Left lung (tissue), 10 donors: ENCODE data around the gene SUPT4H1. TPM values are rescaled to one million over a fixed set of nuclear protein-coding genes. Genes with fewer than 3 reads are reported as not detected.
A peak's percentile ranks its signal among the peaks of the same experiment; 100 is the strongest.

ENCODE experiments used
- ATAC-seq: fragments of 200-7000 bp; cut with Tn5 transposase; one replicate; pipeline ENCODE4 v1.9.1; 2020; ENCODE audit warnings: moderate library complexity
- DNase-seq, 4 donors: peaks; one replicate each; pipeline ENCODE4 v3.0.0-alpha.2; 2013 to 2020
- H3K27ac ChIP-seq, 2 donors: fragments of 200-600 bp; sonication (generic) in 1 of 2; one replicate each; pipeline versions ENCODE4 v1.5.0 to v1.8.0; 2020 to 2021
- H3K27me3 ChIP-seq, 2 donors: fragments of 200-600 bp; sonication (generic) in 1 of 2; one replicate each; pipeline versions ENCODE4 v1.5.0 to v1.8.0; 2020 to 2021
- H3K36me3 ChIP-seq, 2 donors: fragments of 200-600 bp; sonication (generic) in 1 of 2; one replicate each; pipeline versions ENCODE4 v1.5.0 to v1.8.0; 2020 to 2021
- H3K4me1 ChIP-seq, 2 donors: fragments of 200-600 bp; one replicate each; pipeline ENCODE4 v1.8.0; 2021
- H3K4me3 ChIP-seq, 2 donors: fragments of 200-600 bp; sonication (generic) in 1 of 2; one replicate each; pipeline versions ENCODE4 v1.5.0 to v1.8.0; 2020 to 2021; ENCODE audit warnings: mild to moderate bottlenecking in 1 of 2
- H3K9me3 ChIP-seq, 2 donors: fragments of 200-600 bp; sonication (generic) in 1 of 2; one replicate each; pipeline versions ENCODE4 v1.5.0 to v1.8.0; 2020 to 2021
- CTCF ChIP-seq, 2 donors: fragments of 200-600 bp; sonication (generic) in 1 of 2; IDR thresholded peaks; one replicate each; pipeline versions ENCODE4 v1.5.0 to v1.8.0; 2021; ENCODE audit warnings: antibody characterized with exemption in 2 of 2
- intact Hi-C, 2 donors: fragments of 100-400 bp; cut with DNase I; formaldehyde crosslinking; loops; one replicate each; pipeline versions ENCODE4 v1.11.2 to v1.14.2; 2022
- polyA plus RNA-seq, 6 donors: library from polyadenylated mRNA; unstranded; fragments of 120-200 nt; gene quantifications; one replicate each; pipeline ENCODE4 v1.2.1, GENCODE V29; 2013; ENCODE audit not compliant: insufficient read length in 6 of 6
- total RNA-seq, 2 donors: library from RNA; stranded (reverse); fragmentation: NEBNext Ultra II Directional; extraction: Animal tissue kit (Norgen Biotek cat#: 25700); gene quantifications; one replicate each; pipeline ENCODE4 v1.2.1, GENCODE V29; 2021
- donor health status: DM: no; HTN: yes; CAD: no.
- donor health status: DM: no; HTN: no; CAD: no.

SUPT4H1 gene
- total and polyA plus RNA-seq, 8 donors: 68.4 to 139 (median 124) TPM

DNA sequence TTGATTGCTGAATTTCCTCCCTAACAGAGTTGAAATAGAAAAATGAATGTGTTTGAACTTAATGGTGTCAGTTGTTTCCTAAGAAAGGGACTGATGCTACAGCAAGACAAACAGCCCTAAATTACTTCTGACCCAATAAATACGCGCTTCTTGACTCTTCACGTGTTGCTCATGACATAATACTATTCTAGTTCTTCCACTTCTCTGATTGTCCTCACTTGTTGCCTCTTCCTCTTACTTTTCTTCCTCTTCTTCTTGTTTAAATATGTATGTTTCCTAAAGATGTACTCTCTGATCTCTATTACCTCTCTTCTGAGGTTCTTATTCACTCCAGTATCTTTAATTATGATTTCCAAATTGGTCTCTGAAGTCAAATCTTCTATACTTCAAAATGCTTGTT is 32.9 kb upstream of the SUPT4H1 start:
- intact Hi-C loops: no loop called here
- Histone ChIP-seq H3K27ac (no peak overlapping the region), H3K36me3 (no peaks in the 10 kb centered on the region), H3K4me3 (no peak overlapping the region), H3K4me1 (peaks cover 25 to 26% of the 10 kb centered on the region in 2 donors), H3K27me3 (no peaks in the 10 kb centered on the region), H3K9me3 (no peaks in the 10 kb centered on the region)
- ATAC-seq (no peak), DNase-seq (no peak)
- no peak for TF ChIP-seq CTCF (IDR thresholded peaks at IDR 0.05)

DNA sequence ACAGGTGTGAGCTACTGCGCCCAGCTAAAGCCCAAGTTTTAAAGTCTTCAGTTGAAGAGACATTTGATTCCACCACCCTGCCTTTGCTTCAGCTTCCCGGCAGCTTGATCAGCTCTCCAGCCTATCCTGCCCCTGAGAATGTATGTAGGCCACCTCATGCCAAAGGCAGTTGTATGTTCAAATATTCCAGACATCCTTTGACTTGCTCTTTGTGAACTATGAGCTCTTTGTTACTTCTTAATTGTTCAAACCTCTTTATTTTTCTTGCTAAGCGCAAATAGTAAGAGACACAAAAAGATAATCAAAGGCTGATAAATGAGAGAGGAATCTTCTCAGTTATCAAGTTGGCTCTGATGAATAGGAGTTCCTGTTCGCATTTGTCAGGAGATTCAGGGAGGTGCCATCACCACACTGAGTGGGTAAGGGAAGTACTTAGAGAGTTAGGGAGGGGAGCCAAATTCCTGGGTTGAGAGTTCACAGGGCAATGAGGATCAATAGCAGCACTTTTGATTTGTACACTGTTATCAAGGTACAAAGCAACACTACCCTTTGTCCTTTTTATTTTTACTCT is 32.0 kb upstream of the SUPT4H1 start:
- Histone ChIP-seq H3K36me3 (no peaks in the 10 kb centered on the region), H3K27ac (no peak overlapping the region), H3K4me1 (peaks cover 23 to 24% of the 10 kb centered on the region in 2 donors), H3K4me3 (no peak overlapping the region), H3K27me3 (no peaks in the 10 kb centered on the region), H3K9me3 (no peaks in the 10 kb centered on the region)
- no peak for TF ChIP-seq CTCF (IDR thresholded peaks at IDR 0.05)
- DNase-seq (no peak), ATAC-seq (no peak)
- intact Hi-C loops: no loop called here

DNA sequence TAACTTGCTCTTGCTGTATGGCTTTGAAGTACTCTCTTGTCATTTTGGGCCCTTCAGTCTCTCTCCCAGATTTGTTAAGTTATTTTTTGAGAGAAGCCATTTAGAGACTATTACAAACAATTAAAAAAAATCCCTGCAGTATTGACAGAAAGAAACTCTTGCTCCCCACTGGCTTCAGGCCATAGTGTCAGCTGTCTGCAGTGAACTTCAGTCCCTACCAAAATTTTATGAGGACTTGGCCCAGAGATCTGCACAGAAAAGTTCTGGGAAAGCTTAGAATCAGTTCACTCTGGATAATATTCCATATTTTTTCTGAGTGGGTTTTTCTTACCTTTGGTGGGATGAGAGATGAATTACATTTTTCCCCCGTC is 30.9 kb upstream of the SUPT4H1 start:
- H3K4me1 ChIP-seq: peaks cover 16 to 21% of the 10 kb centered on the region in 2 donors
- intact Hi-C loops: no loop called here

DNA sequence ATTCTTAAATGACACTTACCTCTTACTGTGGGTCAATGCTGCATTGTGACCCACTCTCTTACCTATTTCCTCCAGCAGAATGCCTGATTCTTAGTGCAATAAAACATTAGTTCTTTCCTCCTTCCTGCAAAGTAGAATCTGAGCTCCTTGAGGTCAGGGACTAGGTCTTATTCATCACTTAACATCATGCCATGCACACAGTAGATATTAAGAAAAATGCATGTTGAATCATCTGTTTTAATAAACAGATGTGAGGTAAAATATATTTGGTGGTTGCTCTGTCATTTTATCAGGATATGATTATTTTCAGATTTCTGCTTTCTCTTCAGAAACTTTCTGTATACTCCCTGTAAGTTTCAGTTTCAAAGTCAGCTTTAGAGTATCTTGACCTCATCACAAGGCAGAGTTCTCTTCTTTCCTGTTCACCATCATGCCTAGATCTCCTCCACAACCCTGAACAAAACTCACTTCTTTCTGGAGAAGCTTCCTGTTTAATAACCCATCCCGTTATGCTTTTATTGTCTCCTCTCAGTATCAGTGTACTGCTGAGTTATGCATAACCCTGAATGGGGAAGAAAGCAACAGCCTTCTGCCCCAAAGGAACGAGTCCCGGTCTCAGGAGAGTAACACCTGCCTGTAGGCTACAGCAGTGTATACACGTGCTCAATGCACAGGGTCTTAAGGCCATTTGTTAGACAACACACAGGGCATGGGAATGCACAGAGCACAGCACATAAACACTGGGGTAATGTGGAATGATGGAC is 30.3 kb upstream of the SUPT4H1 start:
- Histone ChIP-seq H3K4me3 (no peak overlapping the region), H3K27me3 (no peaks in the 10 kb centered on the region), H3K27ac (no peak overlapping the region), H3K4me1 (peaks cover 16 to 22% of the 10 kb centered on the region in 2 donors), H3K9me3 (no peaks in the 10 kb centered on the region), H3K36me3 (no peaks in the 10 kb centered on the region)
- no peak for DNase-seq
- no peak for TF ChIP-seq CTCF (IDR thresholded peaks at IDR 0.05)
- no peak for ATAC-seq
- intact Hi-C loops: no loop called here

More for the DNA sequence above, 30.9 kb upstream of the SUPT4H1 start:
- no peak for ATAC-seq
- Histone ChIP-seq H3K27me3 (no peaks in the 10 kb centered on the region), H3K4me3 (no peak overlapping the region), H3K36me3 (no peaks in the 10 kb centered on the region), H3K9me3 (no peaks in the 10 kb centered on the region), H3K27ac (no peak overlapping the region)
- DNase-seq: peak in 1 of 4 donors; percentile 73
- TF ChIP-seq CTCF (IDR thresholded peaks at IDR 0.05): no peak

DNA sequence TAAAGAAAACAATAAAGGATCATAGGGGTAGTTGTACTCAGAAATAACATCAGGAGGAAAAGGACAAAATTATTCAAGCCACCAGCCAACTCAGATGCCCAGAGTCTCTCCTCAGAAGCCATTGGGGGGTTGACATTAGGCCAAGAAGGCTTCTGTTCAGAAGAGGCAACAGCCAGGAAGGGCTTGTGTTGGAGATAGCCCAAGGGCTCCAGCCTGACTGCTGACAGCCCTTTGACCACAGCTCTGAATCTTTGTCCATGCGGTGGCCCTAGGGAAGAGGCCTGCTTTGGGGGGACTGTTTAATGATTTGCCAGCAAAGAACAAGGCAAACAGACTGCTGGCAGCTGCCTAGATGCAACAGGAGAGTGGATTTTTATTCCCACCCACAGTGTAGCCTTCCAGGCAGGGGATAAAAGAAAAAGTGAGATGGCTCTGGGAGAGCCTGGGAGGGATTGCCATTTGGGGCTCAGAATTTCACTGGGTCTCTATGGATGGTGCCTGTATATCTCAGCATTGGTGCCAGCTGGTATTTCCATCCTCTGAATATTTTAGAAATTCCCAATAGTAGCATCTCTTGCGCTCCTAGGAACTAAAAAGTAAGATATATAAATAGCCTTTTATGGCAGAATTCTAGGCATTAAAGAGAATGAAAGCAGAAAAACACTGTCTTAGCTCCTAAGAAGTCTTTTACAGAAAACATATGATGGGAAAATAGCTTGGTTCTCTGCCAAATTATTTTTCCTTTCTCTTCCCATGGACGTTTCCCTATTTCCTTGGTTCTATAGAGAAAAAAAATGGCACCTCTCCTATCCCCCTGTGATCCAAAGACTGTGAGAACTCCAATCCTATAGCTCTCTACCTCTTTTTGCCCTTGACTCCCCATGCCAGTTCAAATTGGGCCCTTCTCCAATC is 29.4 kb upstream of the SUPT4H1 start:
- peak; percentile 36 for ATAC-seq
- intact Hi-C loops: no loop called here
- Histone ChIP-seq H3K27ac (peak overlapping the region in 1 of 2 donors; percentile 33), H3K36me3 (no peaks in the 10 kb centered on the region), H3K27me3 (no peaks in the 10 kb centered on the region), H3K4me1 (peaks cover 16 to 26% of the 10 kb centered on the region in 2 donors), H3K9me3 (no peaks in the 10 kb centered on the region), H3K4me3 (no peak overlapping the region)
- DNase-seq: peak in 1 of 4 donors; percentile 63
- no peak for TF ChIP-seq CTCF (IDR thresholded peaks at IDR 0.05)
